KOPT-K1 (cell line): Measurements from ENCODE around the gene CAGE1.
A peak's percentile ranks its signal among the peaks of the same experiment; 100 is the strongest.
"Not testable (repeated sequence)": the region's sequence is repeated elsewhere in the genome, so short reads cannot be mapped to it uniquely, and the experiment has no call there.

Experiments used
- H3K27ac ChIP-seq: fragments of 200-600 bp; sonication (generic); 2 replicates; pipeline ENCODE4 v1.5.1; 2016; ENCODE audit warnings: antibody characterized with exemption, mild to moderate bottlenecking, low read depth, low read length; ENCODE audit not compliant: poor library complexity, severe bottlenecking
- H3K36me3 ChIP-seq: fragments of 200-600 bp; sonication (generic); 2 replicates; pipeline ENCODE4 v1.5.1; 2017; ENCODE audit warnings: antibody characterized with exemption, mild to moderate bottlenecking, low read length, moderate library complexity; ENCODE audit not compliant: insufficient read depth
- H3K9me3 ChIP-seq: fragments of 200-600 bp; sonication (generic); 2 replicates; pipeline ENCODE4 v1.5.1; 2017; ENCODE audit warnings: antibody characterized with exemption, low read length, mild to moderate bottlenecking; ENCODE audit not compliant: insufficient read depth, poor library complexity, severe bottlenecking

CAGE1 gene

DNA sequence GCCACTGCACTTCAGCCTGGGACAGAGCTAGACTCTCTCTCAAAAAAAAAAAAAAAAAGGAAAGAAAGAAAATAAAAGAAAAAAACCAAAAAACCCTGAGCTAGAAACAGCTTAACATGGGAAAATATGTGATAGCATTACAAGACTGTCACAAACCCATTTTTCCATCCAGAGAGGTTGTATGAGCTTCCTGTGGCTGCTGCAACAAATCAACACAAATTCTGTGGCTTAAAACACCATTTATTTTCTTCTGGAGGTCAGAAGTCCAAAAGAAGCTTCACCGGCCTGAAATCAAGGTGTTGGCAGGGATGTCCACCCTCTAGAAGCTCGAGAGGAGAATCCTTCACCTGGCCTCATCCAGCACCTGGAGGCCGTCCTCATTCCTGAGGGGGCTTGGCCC, 54.9 kb downstream of the CAGE1 start:
- no peaks in the 10 kb centered on the region for H3K9me3 ChIP-seq
- no peak overlapping the region for H3K27ac ChIP-seq

DNA sequence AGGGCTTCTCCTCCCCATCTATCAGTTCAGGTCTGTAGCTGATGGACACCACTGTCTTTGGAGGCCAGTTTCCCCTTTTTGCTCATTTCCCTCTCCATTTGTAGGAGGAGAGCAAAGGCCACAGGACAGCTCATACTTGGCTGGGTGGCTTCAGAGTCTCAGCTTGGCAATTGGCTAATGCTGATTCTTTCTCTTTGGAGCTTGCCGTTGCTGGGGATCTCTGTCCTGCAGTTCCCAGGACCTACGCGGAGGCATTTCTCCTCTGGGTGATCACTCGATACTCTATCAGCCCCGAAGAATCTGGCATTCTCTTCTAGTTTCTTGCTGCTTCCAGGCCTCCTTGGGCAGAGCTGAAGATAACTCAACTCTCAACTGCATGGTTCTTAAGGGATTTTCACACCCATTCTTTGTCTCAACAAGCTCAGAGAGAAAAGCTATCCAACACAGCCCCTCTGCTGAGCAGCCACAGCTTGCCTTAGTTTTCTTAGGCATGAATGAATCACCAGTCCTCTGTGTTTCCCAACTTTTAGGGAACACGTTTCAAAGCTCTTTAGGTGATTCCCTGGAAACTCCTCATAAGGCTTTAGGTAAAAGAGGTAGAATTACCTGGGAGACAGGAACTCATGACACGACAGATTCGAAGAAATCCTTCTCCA, 57.3 kb downstream of the CAGE1 start:
- Histone ChIP-seq H3K27ac (no peak overlapping the region), H3K9me3 (no peaks in the 10 kb centered on the region), H3K36me3 (no peaks in the 10 kb centered on the region)

More for the DNA sequence above, 54.9 kb downstream of the CAGE1 start:
- H3K36me3 ChIP-seq, result no peaks in the 10 kb centered on the region

DNA sequence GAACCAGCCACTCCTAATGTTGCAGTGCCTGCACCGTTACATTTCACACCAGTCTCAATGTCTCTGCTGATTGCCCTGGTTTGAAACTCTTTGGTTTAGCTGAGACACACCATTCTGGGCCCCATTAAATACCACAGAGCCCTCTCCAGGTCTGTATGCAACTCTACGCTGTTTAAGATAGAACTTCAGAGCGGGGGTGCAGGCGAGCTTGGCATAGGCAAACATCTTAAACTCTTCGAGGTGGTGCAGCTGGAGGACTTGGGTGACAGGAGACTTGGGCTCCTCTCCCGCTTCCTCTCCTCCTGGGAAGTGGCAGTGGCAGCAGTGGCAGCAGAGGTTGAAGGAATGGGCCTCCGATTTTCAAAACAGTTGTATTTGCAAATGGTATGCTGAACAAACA, 58.1 kb downstream of the CAGE1 start:
- no peaks in the 10 kb centered on the region for H3K9me3 ChIP-seq
- no peaks in the 10 kb centered on the region for H3K36me3 ChIP-seq
- no peak overlapping the region for H3K27ac ChIP-seq

GRCh38 chr6:7328243-7328642, 61.3 kb downstream of the CAGE1 start:
- no peaks in the 10 kb centered on the region for H3K9me3 ChIP-seq
- no peak overlapping the region for H3K27ac ChIP-seq
- H3K36me3 ChIP-seq, result no peaks in the 10 kb centered on the region

GRCh38 chr6:7325750-7326149, 63.8 kb downstream of the CAGE1 start:
- Histone ChIP-seq H3K27ac (no peak overlapping the region), H3K9me3 (no peaks in the 10 kb centered on the region), H3K36me3 (no peaks in the 10 kb centered on the region)

GRCh38 chr6:7324520-7324919, 65.0 kb downstream of the CAGE1 start:
- H3K36me3 ChIP-seq, result no peaks in the 10 kb centered on the region
- H3K27ac ChIP-seq, result no peak overlapping the region
- H3K9me3 ChIP-seq, result no peaks in the 10 kb centered on the region

DNA sequence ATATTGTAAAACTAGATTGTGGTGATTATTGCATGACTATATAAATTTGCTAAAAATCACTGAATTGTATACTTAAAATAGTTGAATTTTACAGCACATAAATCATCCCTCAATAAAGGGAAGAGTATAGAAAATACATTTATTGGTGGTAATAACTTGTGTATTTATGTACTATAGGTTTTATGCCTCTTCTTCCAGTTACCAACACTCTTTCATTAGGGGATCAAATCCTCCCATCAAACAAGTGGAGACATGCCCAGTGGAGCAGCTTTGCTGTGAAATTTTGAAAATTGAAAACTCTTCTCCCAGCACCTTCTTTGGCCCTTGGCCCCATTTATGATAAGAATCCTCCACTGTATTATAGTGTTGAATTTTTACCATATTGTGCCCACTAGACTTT, 66.5 kb downstream of the CAGE1 start:
- Histone ChIP-seq H3K9me3 (no peaks in the 10 kb centered on the region), H3K27ac (no peak overlapping the region), H3K36me3 (no peaks in the 10 kb centered on the region)

GRCh38 chr6:7321866-7322265, 67.7 kb downstream of the CAGE1 start:
- not testable (repeated sequence) for H3K27ac ChIP-seq, H3K36me3 ChIP-seq, H3K9me3 ChIP-seq

DNA sequence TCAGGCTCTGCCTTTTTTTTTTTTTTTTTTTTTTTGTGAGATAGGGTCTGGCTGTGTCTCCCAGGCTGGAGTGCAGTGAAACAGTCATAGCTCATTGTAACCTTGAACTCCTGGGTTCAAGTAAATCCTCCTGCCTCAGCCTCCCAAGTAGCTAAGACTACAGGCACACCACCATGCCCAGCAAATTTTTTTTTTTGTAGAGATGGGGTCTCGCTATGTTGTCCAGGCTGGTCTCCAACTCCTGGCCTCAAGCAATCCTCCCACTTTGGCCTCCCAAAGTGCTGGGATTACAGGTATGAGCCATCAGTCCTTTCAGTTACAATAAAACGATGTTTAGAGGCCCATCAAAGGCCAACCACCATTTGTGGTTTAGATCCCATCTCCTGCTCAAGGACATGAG, 70.1 kb downstream of the CAGE1 start:
- not testable (repeated sequence) for H3K27ac ChIP-seq, H3K36me3 ChIP-seq, H3K9me3 ChIP-seq

GRCh38 chr6:7317538-7317937, 72.0 kb downstream of the CAGE1 start:
- H3K36me3 ChIP-seq, result no peaks in the 10 kb centered on the region
- H3K27ac ChIP-seq, result no peak overlapping the region
- H3K9me3 ChIP-seq, result no peaks in the 10 kb centered on the region

GRCh38 chr6:7316658-7317533, 72.6 kb downstream of the CAGE1 start:
- H3K27ac ChIP-seq, result no peak overlapping the region
- no peaks in the 10 kb centered on the region for H3K36me3 ChIP-seq
- no peaks in the 10 kb centered on the region for H3K9me3 ChIP-seq

- H3K27ac ChIP-seq, result no peak overlapping the region
- no peaks in the 10 kb centered on the region for H3K9me3 ChIP-seq
Observed at GRCh38 chr6:7315948-7316365, 73.6 kb downstream of the CAGE1 start.

GRCh38 chr6:7315087-7315947, 74.2 kb downstream of the CAGE1 start:
- H3K36me3 ChIP-seq, H3K9me3 ChIP-seq, H3K27ac ChIP-seq: not testable (repeated sequence)

More at GRCh38 chr6:7315948-7316365, 73.6 kb downstream of the CAGE1 start:
- H3K36me3 ChIP-seq, result no peaks in the 10 kb centered on the region

GRCh38 chr6:7314414-7314813, 75.1 kb downstream of the CAGE1 start:
- Histone ChIP-seq H3K9me3 (no peaks in the 10 kb centered on the region), H3K27ac (peak overlapping the region; percentile 84), H3K36me3 (peaks cover 9% of the 10 kb centered on the region)
